Measurements from ENCODE around the gene CYSLTR2. TPM values are rescaled to one million over a fixed set of nuclear protein-coding genes. Genes with fewer than 3 reads are reported as not detected.

CYSLTR2 gene
- total RNA-seq, 4 donors from 2014 or later = 0.14 to 0.16 TPM; not detected in 2

DNA sequence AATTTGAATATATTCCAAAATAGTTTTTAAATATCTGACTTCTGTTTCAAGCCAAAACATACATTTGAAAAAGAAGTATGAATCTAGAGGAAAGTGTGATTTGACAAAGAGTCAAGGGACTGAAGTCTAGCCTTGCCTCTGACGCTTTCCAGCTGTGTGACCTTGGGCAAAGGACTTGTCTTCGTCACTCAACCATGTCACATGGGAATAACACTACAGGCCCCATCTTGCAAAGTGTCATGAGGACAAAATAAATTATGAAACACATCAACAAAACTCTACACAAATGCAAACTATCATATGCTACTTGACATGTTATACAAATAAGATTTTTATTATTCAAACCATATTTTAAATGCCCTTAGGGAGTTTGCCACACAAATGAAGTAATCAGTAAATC is 73.0 kb downstream of the CYSLTR2 start:
- in situ Hi-C loops (cut with MboI; ENCODE audit: low pct_ligation_motif_present in 1 of 4, low pct_unique_long_range_greater_than_20kb in 1 of 4, low sequenced_read_pairs in 3 of 4) (no loop called here), intact Hi-C loops (cut with DNase I; ENCODE audit: low total_unique reads) (no loop called here)
- no peak for TF ChIP-seq POLR2AphosphoS5 (IDR thresholded peaks at IDR 0.05)
- no peak for TF ChIP-seq POLR2A (IDR thresholded peaks at IDR 0.05)
- TF ChIP-seq EP300 (IDR thresholded peaks at IDR 0.05; ENCODE audit: low read depth) = no peak
- TF ChIP-seq, protein P1, sequence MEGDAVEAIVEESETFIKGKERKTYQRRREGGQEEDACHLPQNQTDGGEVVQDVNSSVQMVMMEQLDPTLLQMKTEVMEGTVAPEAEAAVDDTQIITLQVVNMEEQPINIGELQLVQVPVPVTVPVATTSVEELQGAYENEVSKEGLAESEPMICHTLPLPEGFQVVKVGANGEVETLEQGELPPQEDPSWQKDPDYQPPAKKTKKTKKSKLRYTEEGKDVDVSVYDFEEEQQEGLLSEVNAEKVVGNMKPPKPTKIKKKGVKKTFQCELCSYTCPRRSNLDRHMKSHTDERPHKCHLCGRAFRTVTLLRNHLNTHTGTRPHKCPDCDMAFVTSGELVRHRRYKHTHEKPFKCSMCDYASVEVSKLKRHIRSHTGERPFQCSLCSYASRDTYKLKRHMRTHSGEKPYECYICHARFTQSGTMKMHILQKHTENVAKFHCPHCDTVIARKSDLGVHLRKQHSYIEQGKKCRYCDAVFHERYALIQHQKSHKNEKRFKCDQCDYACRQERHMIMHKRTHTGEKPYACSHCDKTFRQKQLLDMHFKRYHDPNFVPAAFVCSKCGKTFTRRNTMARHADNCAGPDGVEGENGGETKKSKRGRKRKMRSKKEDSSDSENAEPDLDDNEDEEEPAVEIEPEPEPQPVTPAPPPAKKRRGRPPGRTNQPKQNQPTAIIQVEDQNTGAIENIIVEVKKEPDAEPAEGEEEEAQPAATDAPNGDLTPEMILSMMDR (IDR thresholded peaks at IDR 0.05) = no peak
- Histone ChIP-seq H3K9me3 (no peaks in the 10 kb centered on the region), H3K27me3 (no peaks in the 10 kb centered on the region), H3K4me1 (no peaks in the 10 kb centered on the region), H3K4me3 (no peak overlapping the region), H3K27ac (no peak overlapping the region), H3K36me3 (no peaks in the 10 kb centered on the region)
- 64 to 100% methylated on average over 2 of the region's 2 CpGs for WGBS, 2 donors (ENCODE audit: low coverage in 1 of 2)
- DNase-seq = no peak

DNA sequence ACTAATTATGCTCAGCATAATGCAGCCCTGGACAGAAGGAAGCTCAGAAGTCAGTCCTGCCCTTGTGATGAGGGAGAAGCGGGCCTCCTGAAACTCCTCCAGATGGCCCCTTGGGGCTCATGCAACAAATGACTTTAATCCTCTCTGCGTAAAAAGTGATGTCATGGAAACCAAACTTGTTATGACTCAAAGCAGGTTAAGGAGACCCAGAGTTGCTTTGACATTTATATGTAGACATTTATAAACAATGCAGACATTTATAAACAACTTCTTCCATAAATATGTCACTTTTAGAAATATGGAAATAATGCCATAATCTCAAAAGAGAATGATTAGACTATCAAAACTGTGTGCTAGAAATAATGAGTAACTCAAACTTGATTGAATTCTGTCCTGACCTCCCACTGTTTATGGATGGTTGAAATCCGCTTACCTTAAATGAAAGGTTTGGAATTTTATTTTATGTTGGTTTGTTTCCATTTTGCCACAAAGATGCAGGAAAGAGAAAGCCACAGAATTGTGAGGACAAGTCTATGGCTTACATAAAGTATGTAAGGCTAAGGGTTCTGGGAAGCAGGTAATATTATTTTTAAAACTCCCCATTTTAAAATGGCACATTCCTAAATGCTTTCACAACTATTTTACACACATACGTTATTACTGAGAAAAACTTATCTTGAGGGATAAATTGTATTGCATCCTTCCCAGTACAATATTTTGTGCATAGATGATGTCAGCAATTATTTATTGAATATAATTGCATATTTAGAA is 73.7 kb downstream of the CYSLTR2 start:
- no peaks in the 10 kb centered on the region for H3K27me3 ChIP-seq
- TF ChIP-seq, protein P1 (IDR thresholded peaks at IDR 0.05) = no peak
- TF ChIP-seq POLR2AphosphoS5 (IDR thresholded peaks at IDR 0.05) (no peak), POLR2A (IDR thresholded peaks at IDR 0.05) (no peak), EP300 (IDR thresholded peaks at IDR 0.05; ENCODE audit: low read depth) (no peak)
- intact Hi-C loops (cut with DNase I; ENCODE audit: low total_unique reads) = no loop called here
- in situ Hi-C loops (cut with MboI; ENCODE audit: low pct_ligation_motif_present in 1 of 4, low pct_unique_long_range_greater_than_20kb in 1 of 4, low sequenced_read_pairs in 3 of 4) = no loop called here
- no peak overlapping the region for H3K4me3 ChIP-seq
- H3K27ac ChIP-seq = no peak overlapping the region
- 42 to 53% methylated on average over 4 of the region's 4 CpGs for WGBS, 2 donors (ENCODE audit: low coverage in 1 of 2)
- no peak for DNase-seq
- no peaks in the 10 kb centered on the region for H3K4me1 ChIP-seq
- no peaks in the 10 kb centered on the region for H3K9me3 ChIP-seq
- H3K36me3 ChIP-seq = no peaks in the 10 kb centered on the region

DNA sequence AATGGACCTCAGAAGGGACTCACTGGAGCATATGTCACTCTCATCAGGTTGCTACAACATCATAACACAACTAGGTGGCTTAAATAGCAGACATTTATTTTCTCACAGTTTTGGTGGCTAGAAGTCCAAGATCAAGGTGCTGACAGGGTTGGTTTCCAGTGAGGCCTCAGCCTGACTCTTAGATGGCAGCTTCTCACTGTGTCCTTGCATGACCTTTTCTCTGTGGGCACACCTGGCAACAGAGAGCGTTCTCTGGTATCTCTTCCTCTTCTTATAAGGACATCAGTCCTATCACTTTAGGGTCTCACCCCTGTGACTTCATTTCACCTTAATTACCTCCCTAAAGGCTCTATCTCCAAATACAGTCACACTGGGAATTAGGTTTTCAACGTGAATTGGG is 74.5 kb downstream of the CYSLTR2 start:
- in situ Hi-C loops (cut with MboI; ENCODE audit: low pct_ligation_motif_present in 1 of 4, low pct_unique_long_range_greater_than_20kb in 1 of 4, low sequenced_read_pairs in 3 of 4) (no loop called here), intact Hi-C loops (cut with DNase I; ENCODE audit: low total_unique reads) (no loop called here)
- WGBS, 2 donors (ENCODE audit: low coverage in 1 of 2) = 80% methylated on average over 2 of the region's 2 CpGs; no CpG with 5 or more reads in 1 of the 2 donors
- DNase-seq = no peak
- no peaks in the 10 kb centered on the region for H3K27me3 ChIP-seq
- H3K4me3 ChIP-seq = no peak overlapping the region
- no peak overlapping the region for H3K27ac ChIP-seq
- no peaks in the 10 kb centered on the region for H3K36me3 ChIP-seq
- H3K4me1 ChIP-seq = no peaks in the 10 kb centered on the region
- H3K9me3 ChIP-seq = no peaks in the 10 kb centered on the region
- TF ChIP-seq POLR2A (IDR thresholded peaks at IDR 0.05) = no peak
- TF ChIP-seq, protein P1 (IDR thresholded peaks at IDR 0.05) = no peak
- TF ChIP-seq EP300 (IDR thresholded peaks at IDR 0.05; ENCODE audit: low read depth) = no peak
- no peak for TF ChIP-seq POLR2AphosphoS5 (IDR thresholded peaks at IDR 0.05)

DNA sequence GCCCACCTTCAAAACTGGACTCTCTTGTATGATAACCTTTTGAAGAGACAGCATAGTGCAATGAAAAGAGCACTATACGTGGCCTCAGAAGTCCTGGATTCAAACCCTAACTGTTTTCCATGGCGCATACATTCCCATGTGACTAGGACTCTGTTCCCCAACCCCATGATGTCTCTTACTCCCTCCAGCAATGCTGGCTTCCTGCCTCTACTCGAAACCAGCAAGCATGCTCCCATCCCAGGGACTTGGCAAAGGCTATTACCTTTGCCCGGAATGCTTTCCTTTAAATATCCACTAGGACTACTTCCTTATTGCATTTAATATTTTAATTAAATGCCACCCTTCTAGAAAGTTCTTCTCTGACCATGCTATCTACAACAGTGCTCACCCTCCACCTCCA is 75.1 kb downstream of the CYSLTR2 start:
- Histone ChIP-seq H3K9me3 (no peaks in the 10 kb centered on the region), H3K27me3 (no peaks in the 10 kb centered on the region), H3K4me3 (no peak overlapping the region), H3K27ac (no peak overlapping the region), H3K4me1 (no peaks in the 10 kb centered on the region), H3K36me3 (no peaks in the 10 kb centered on the region)
- intact Hi-C loops (cut with DNase I; ENCODE audit: low total_unique reads) = no loop called here
- DNase-seq = no peak
- WGBS, 2 donors (ENCODE audit: low coverage in 1 of 2) = 71 to 73% methylated on average over 4 of the region's 4 CpGs
- TF ChIP-seq POLR2AphosphoS5 (IDR thresholded peaks at IDR 0.05) = no peak
- no peak for TF ChIP-seq EP300 (IDR thresholded peaks at IDR 0.05; ENCODE audit: low read depth)
- no peak for TF ChIP-seq POLR2A (IDR thresholded peaks at IDR 0.05)
- TF ChIP-seq, protein P1 (IDR thresholded peaks at IDR 0.05) = no peak
- in situ Hi-C loops (cut with MboI; ENCODE audit: low pct_ligation_motif_present in 1 of 4, low pct_unique_long_range_greater_than_20kb in 1 of 4, low sequenced_read_pairs in 3 of 4) = no loop called here

Data from transverse colon (tissue), 4 donors.